Activated T-helper 1 cell treated with anti-CD3 and anti-CD28 coated beads, Interleukin-12 subunit alpha, Interleukin-12 subunit beta, Interleukin-2, Interleukin-4 antibody, amounts not matched to agents 30 ng/mL and 10 ng/mL and 1 ng/mL, durations not matched to agents 14 hours and 24 hours and 36 hours (primary cell): ENCODE measurements around the gene NACC2. TPM values are rescaled to one million over a fixed set of nuclear protein-coding genes. Genes with fewer than 3 reads are reported as not detected.
"Not testable (repeated sequence)": the region's sequence is repeated elsewhere in the genome, so short reads cannot be mapped to it uniquely, and the experiment has no call there.

Experiments used
- DNase-seq: peaks from one replicate; pipeline ENCODE4 v3.0.0; 2021; ENCODE audit warnings: low spot score
- H3K27ac Mint-ChIP-seq: one replicate; pipeline ENCODE4 v1.8.0; 2021; ENCODE audit warnings: mild to moderate bottlenecking, mixed read lengths
- H3K27me3 Mint-ChIP-seq: one replicate; pipeline ENCODE4 v1.8.0; 2022; ENCODE audit warnings: mild to moderate bottlenecking, moderate library complexity, mixed read lengths; ENCODE audit not compliant: insufficient read depth
- H3K36me3 Mint-ChIP-seq: one replicate; pipeline ENCODE4 v1.8.0; 2021; ENCODE audit warnings: low read depth, mixed read lengths
- H3K4me1 Mint-ChIP-seq: one replicate; pipeline ENCODE4 v1.8.0; 2021; ENCODE audit warnings: low read depth, mixed read lengths
- H3K4me3 Mint-ChIP-seq: one replicate; pipeline ENCODE4 v1.8.0; 2021; ENCODE audit warnings: mild to moderate bottlenecking, moderate library complexity, mixed read lengths
- H3K9me3 Mint-ChIP-seq: one replicate; pipeline ENCODE4 v1.8.0; 2021; ENCODE audit warnings: mixed read lengths
- intact Hi-C: fragments of 100-400 bp; cut with micrococcal nuclease; formaldehyde crosslinking; loops from one replicate; pipeline ENCODE4 v1.15.1; 2024
- total RNA-seq: library from RNA; stranded (reverse); gene quantifications from 2 replicates; pipeline ENCODE4 v1.2.3, GENCODE V29; 2022

NACC2 gene
- total RNA-seq, 1 donor from 2014 or later, result 3.7 TPM

- DNase-seq, result no peak
- Mint-ChIP-seq H3K27ac (no peak overlapping the region), H3K27me3 (peaks cover 3% of the 10 kb centered on the region), H3K36me3 (no peaks in the 10 kb centered on the region), H3K4me1 (peaks cover 14% of the 10 kb centered on the region), H3K4me3 (no peak overlapping the region), H3K9me3 (no peaks in the 10 kb centered on the region)
- intact Hi-C loops, result no loop called here
These were observed 9.8 kb upstream of the NACC2 start for GRCh38 chr9:136104916-136105315.

GRCh38 chr9:136104488-136104800, 9.4 kb upstream of the NACC2 start:
- no peak for DNase-seq
- H3K9me3 Mint-ChIP-seq, result no peaks in the 10 kb centered on the region
- no peak overlapping the region for H3K4me3 Mint-ChIP-seq
- H3K36me3 Mint-ChIP-seq, result no peaks in the 10 kb centered on the region
- intact Hi-C loops, result no loop called here
- H3K27ac Mint-ChIP-seq, result no peak overlapping the region
- H3K4me1 Mint-ChIP-seq, result peaks cover 13% of the 10 kb centered on the region
- peaks cover 3% of the 10 kb centered on the region for H3K27me3 Mint-ChIP-seq

- Mint-ChIP-seq H3K27ac (no peak overlapping the region), H3K4me3 (no peak overlapping the region), H3K9me3 (no peaks in the 10 kb centered on the region), H3K36me3 (no peaks in the 10 kb centered on the region), H3K4me1 (peaks cover 13% of the 10 kb centered on the region), H3K27me3 (peaks cover 3% of the 10 kb centered on the region)
- DNase-seq, result no peak
- intact Hi-C loops, result no loop called here
These were observed 8.8 kb upstream of the NACC2 start for GRCh38 chr9:136103651-136104487.

- H3K9me3 Mint-ChIP-seq, H3K4me3 Mint-ChIP-seq, intact Hi-C loops, H3K36me3 Mint-ChIP-seq, DNase-seq, H3K27me3 Mint-ChIP-seq, H3K27ac Mint-ChIP-seq, H3K4me1 Mint-ChIP-seq: not testable (repeated sequence)
These were observed 6.6 kb upstream of the NACC2 start for GRCh38 chr9:136101615-136102074.

- intact Hi-C loops, result no loop called here
- no peak for DNase-seq
- peaks cover 3% of the 10 kb centered on the region for H3K27me3 Mint-ChIP-seq
These were observed 5.9 kb upstream of the NACC2 start for GRCh38 chr9:136100700-136101614.

GRCh38 chr9:136099542-136099941, 4.5 kb upstream of the NACC2 start:
- H3K4me1 Mint-ChIP-seq, result no peaks in the 10 kb centered on the region
- DNase-seq, result no peak
- H3K9me3 Mint-ChIP-seq, result no peaks in the 10 kb centered on the region
- no peaks in the 10 kb centered on the region for H3K27me3 Mint-ChIP-seq
- no peaks in the 10 kb centered on the region for H3K36me3 Mint-ChIP-seq
- no peak overlapping the region for H3K4me3 Mint-ChIP-seq
- H3K27ac Mint-ChIP-seq, result no peak overlapping the region
- intact Hi-C loops, result no loop called here

More at GRCh38 chr9:136100700-136101614, 5.9 kb upstream of the NACC2 start:
- Mint-ChIP-seq H3K4me3 (no peak overlapping the region), H3K4me1 (peaks cover 4% of the 10 kb centered on the region), H3K36me3 (no peaks in the 10 kb centered on the region), H3K9me3 (no peaks in the 10 kb centered on the region), H3K27ac (no peak overlapping the region)

GRCh38 chr9:136098844-136099243, 3.8 kb upstream of the NACC2 start:
- Mint-ChIP-seq H3K9me3 (no peaks in the 10 kb centered on the region), H3K4me3 (no peak overlapping the region), H3K4me1 (no peaks in the 10 kb centered on the region), H3K36me3 (no peaks in the 10 kb centered on the region), H3K27ac (no peak overlapping the region), H3K27me3 (peaks cover under 1% of the 10 kb centered on the region)
- intact Hi-C loops, result no loop called here
- no peak for DNase-seq

- Mint-ChIP-seq H3K4me1 (no peaks in the 10 kb centered on the region), H3K27me3 (peaks cover 5% of the 10 kb centered on the region), H3K9me3 (no peaks in the 10 kb centered on the region), H3K4me3 (no peak overlapping the region), H3K27ac (no peak overlapping the region), H3K36me3 (no peaks in the 10 kb centered on the region)
- intact Hi-C loops, result no loop called here
- DNase-seq, result no peak
These were observed 3.1 kb upstream of the NACC2 start for GRCh38 chr9:136098210-136098609.

- intact Hi-C loops, result no loop called here
- H3K36me3 Mint-ChIP-seq, result no peaks in the 10 kb centered on the region
- H3K4me1 Mint-ChIP-seq, result no peaks in the 10 kb centered on the region
- H3K4me3 Mint-ChIP-seq, result peak overlapping the region; percentile 66
- no peak for DNase-seq
- H3K27ac Mint-ChIP-seq, result no peak overlapping the region
- H3K9me3 Mint-ChIP-seq, result no peaks in the 10 kb centered on the region
- H3K27me3 Mint-ChIP-seq, result peaks cover 8% of the 10 kb centered on the region
These were observed 1.5 kb upstream of the NACC2 start for GRCh38 chr9:136096505-136097001.

GRCh38 chr9:136093995-136094881, 851 bp downstream of the NACC2 start:
- Mint-ChIP-seq H3K4me1 (no peaks in the 10 kb centered on the region), H3K36me3 (no peaks in the 10 kb centered on the region), H3K27ac (no peak overlapping the region), H3K4me3 (peak overlapping the region; percentile 75), H3K9me3 (no peaks in the 10 kb centered on the region), H3K27me3 (peaks cover 8% of the 10 kb centered on the region)
- intact Hi-C loops, result loop anchor here (2.0 kb wide), 2 partner anchors 15 to 25 kb away; partner anchors contain the start of gene TMEM250
- DNase-seq, result no peak

GRCh38 chr9:136093346-136093986, 1.6 kb downstream of the NACC2 start:
- Mint-ChIP-seq H3K4me3 (peak overlapping the region; percentile 75), H3K4me1 (no peaks in the 10 kb centered on the region), H3K36me3 (no peaks in the 10 kb centered on the region), H3K9me3 (no peaks in the 10 kb centered on the region), H3K27me3 (peaks cover 8% of the 10 kb centered on the region), H3K27ac (no peak overlapping the region)
- intact Hi-C loops, result no loop called here
- DNase-seq, result no peak

GRCh38 chr9:136092741-136093140, 2.3 kb downstream of the NACC2 start:
- H3K36me3 Mint-ChIP-seq, result no peaks in the 10 kb centered on the region
- no peak overlapping the region for H3K27ac Mint-ChIP-seq
- no peak for DNase-seq

More at GRCh38 chr9:136092741-136093140, 2.3 kb downstream of the NACC2 start:
- H3K9me3 Mint-ChIP-seq, result no peaks in the 10 kb centered on the region
- H3K27me3 Mint-ChIP-seq, result peaks cover 8% of the 10 kb centered on the region
- intact Hi-C loops, result no loop called here
- peak overlapping the region; percentile 73 for H3K4me3 Mint-ChIP-seq
- no peaks in the 10 kb centered on the region for H3K4me1 Mint-ChIP-seq
